K562 (cell line): Measurements from ENCODE around the gene OSBPL10. TPM values are rescaled to one million over a fixed set of nuclear protein-coding genes. Genes with fewer than 3 reads are reported as not detected.

Experiments used
- ATAC-seq: fragments of 200-7000 bp; cut with Tn5 transposase; 3 replicates; pipeline ENCODE4 v1.9.1; 2020; ENCODE audit warnings: moderate library complexity
- BruUV-seq: library from RNA; stranded (reverse); fragments of 400-500 nt; replicated peaks from 2 replicates; lab custom pipeline; 2021; lab: Mats Ljungman, UMichigan
- CTCF ChIA-PET: fragments of 300-600 bp; formaldehyde crosslinking; extraction: SDS; loops from one replicate; lab custom pipeline; 2021; ENCODE audit warnings: low intra/inter-chr PET ratio; lab: Yijun Ruan, JAX
- POLR2A ChIA-PET: fragments of 300-600, 350-650 bp; sonication (Branson Sonifier 250); formaldehyde crosslinking; extraction: SDS; loops from one replicate; lab custom pipeline; 2021; ENCODE audit warnings: antibody characterized with exemption, inconsistent platforms; lab: Yijun Ruan, JAX
- DNase-seq, 4 experiments: peaks; one replicate each; pipeline versions ENCODE4 v3.0.0 to v3.0.0-alpha.2; 2011 to 2018; ENCODE audit warnings: low spot score in 3 of 4, mixed read lengths in 3 of 4; ENCODE audit errors: extremely low read depth in 1 of 4
- FAIRE-seq: peaks from 2 replicates; lab custom pipeline; 2011; peaks lifted over from hg19 to GRCh38; lab: Jason Lieb, UNC
- H2AFZ ChIP-seq: 2 replicates; pipeline ENCODE4 v1.6.0; 2011; ENCODE audit warnings: low read depth, low read length, control low read depth, inconsistent platforms
- H3K27ac ChIP-seq: fragments of 200-600 bp; 3 replicates; pipeline ENCODE4 v1.8.0; 2011; ENCODE audit warnings: low read depth, mild to moderate bottlenecking, control low read depth, inconsistent platforms, low read length, moderate library complexity, mixed read lengths; ENCODE audit errors: extremely low read depth
- H3K27me3 ChIP-seq, 2 experiments: fragments of 300-600 bp in 1 of 2; 2 replicates in 1 of 2; 3 replicates in 1 of 2; pipeline versions ENCODE4 v1.6.0 to v1.8.0; 2011; ENCODE audit warnings: inconsistent platforms in 2 of 2, low read length in 2 of 2, mild to moderate bottlenecking in 1 of 2, mixed read lengths in 1 of 2, moderate library complexity in 1 of 2; ENCODE audit not compliant: control insufficient read depth in 2 of 2, insufficient read depth in 2 of 2
- H3K36me3 ChIP-seq: fragments of 300-600 bp; 3 replicates; pipeline ENCODE4 v1.8.0; 2011; ENCODE audit warnings: mild to moderate bottlenecking, low read length, inconsistent platforms; ENCODE audit not compliant: control insufficient read depth, insufficient read depth
- H3K4me1 ChIP-seq, 2 experiments: fragments of 200-600 bp in 1 of 2; replicated peaks in 1 of 2; 2 replicates in 1 of 2; 3 replicates in 1 of 2; pipeline versions ENCODE4 v1.5.1 to v1.8.0; 2011; ENCODE audit warnings: inconsistent platforms in 2 of 2, low read length in 2 of 2, mild to moderate bottlenecking in 1 of 2, mixed read lengths in 1 of 2, moderate library complexity in 1 of 2; ENCODE audit not compliant: control insufficient read depth in 2 of 2, insufficient read depth in 2 of 2
- H3K4me2 ChIP-seq: 2 replicates; pipeline ENCODE4 v1.6.1; 2011; ENCODE audit warnings: low read length, control low read depth, inconsistent platforms, mixed read lengths; ENCODE audit not compliant: insufficient read depth
- H3K4me3 ChIP-seq: fragments of 200-600 bp; sonication (generic), shearing (Covaris generic); 2 replicates; pipeline ENCODE4 v1.5.1; 2016; ENCODE audit warnings: control low read depth, inconsistent platforms
- H3K79me2 ChIP-seq: fragments of 200-600 bp; 3 replicates; pipeline ENCODE4 v1.8.0; 2011; ENCODE audit warnings: low read length, inconsistent platforms; ENCODE audit not compliant: control insufficient read depth, insufficient read depth
- H3K9ac ChIP-seq, 2 experiments: 2 replicates each; pipeline versions ENCODE4 v1.6.0 to v1.6.1; 2011; ENCODE audit warnings: low read depth in 2 of 2, low read length in 2 of 2, control low read depth in 1 of 2, inconsistent platforms in 1 of 2, mild to moderate bottlenecking in 1 of 2, mixed read lengths in 1 of 2; ENCODE audit not compliant: insufficient read depth in 1 of 2
- H3K9me1 ChIP-seq: one replicate; pipeline ENCODE4 v1.6.0; 2011; ENCODE audit warnings: inconsistent platforms, mild to moderate bottlenecking, low read length, moderate library complexity; ENCODE audit not compliant: control insufficient read depth, insufficient read depth
- H3K9me3 ChIP-seq: replicated peaks from 2 replicates; pipeline ENCODE4 v1.5.1; 2011; ENCODE audit warnings: low read depth, low read length, inconsistent platforms; ENCODE audit not compliant: control insufficient read depth, insufficient read depth
- H4K20me1 ChIP-seq: replicated peaks from 2 replicates; pipeline ENCODE4 v1.6.1; 2011; ENCODE audit warnings: low read length, inconsistent platforms, mixed read lengths; ENCODE audit not compliant: control insufficient read depth, insufficient read depth
- DIDO1 ChIP-seq: fragments of 450-650 bp; IDR thresholded peaks from 2 replicates; pipeline ENCODE4 v1.6.1; 2016; ENCODE audit warnings: low read depth, missing biosample characterization, missing genetic modification characterization
- ETS1 ChIP-seq: conservative IDR thresholded peaks from 2 replicates; pipeline ENCODE4 v1.6.1; 2011; ENCODE audit warnings: low read depth, mild to moderate bottlenecking, low read length; ENCODE audit not compliant: control insufficient read depth
- GATA2 ChIP-seq: sonication (generic); formaldehyde crosslinking; IDR thresholded peaks from 2 replicates; pipeline ENCODE4 v1.4.0; 2020; ENCODE audit warnings: mild to moderate bottlenecking, missing genetic modification reagents
- IFI16 ChIP-seq: fragments of 250-450 bp; sonication (Bioruptor Pico); IDR thresholded peaks from 2 replicates; pipeline ENCODE4 v2.1.2; 2022; ENCODE audit warnings: mild to moderate bottlenecking, inconsistent platforms
- SIX5 ChIP-seq, 2 experiments: IDR thresholded peaks; 2 replicates each; pipeline ENCODE4 v1.6.1; 2011; ENCODE audit warnings: low read length in 2 of 2, borderline replicate concordance in 1 of 2, low read depth in 1 of 2, mild to moderate bottlenecking in 1 of 2, moderate library complexity in 1 of 2; ENCODE audit not compliant: insufficient read depth in 1 of 2
- TAF1 ChIP-seq: IDR thresholded peaks from 2 replicates; pipeline ENCODE4 v1.6.1; 2011; ENCODE audit warnings: mild to moderate bottlenecking, low read length, moderate library complexity; ENCODE audit not compliant: insufficient read depth, control insufficient read depth, severe bottlenecking; ENCODE audit errors: extremely low read depth
- TCF7L2 ChIP-seq: fragments of 150-350 bp; IDR thresholded peaks from 2 replicates; pipeline ENCODE4 v1.6.1; 2016; ENCODE audit warnings: low read depth, mild to moderate bottlenecking, low read length, moderate library complexity
- ZBTB17 ChIP-seq: fragments of 450-650 bp; formaldehyde crosslinking; IDR thresholded peaks from 2 replicates; pipeline ENCODE4 v1.4.0; 2020; ENCODE audit warnings: mild to moderate bottlenecking
- ZNF165 ChIP-seq: fragments of 250-450 bp; sonication (Bioruptor Pico); IDR thresholded peaks from 2 replicates; pipeline ENCODE4 v1.4.0; 2020; ENCODE audit warnings: borderline replicate concordance
- ZNF217 ChIP-seq: sonication (generic); formaldehyde crosslinking; IDR thresholded peaks from 2 replicates; pipeline ENCODE4 v1.8.0; 2022; ENCODE audit warnings: mild to moderate bottlenecking, missing genetic modification reagents
- ZNF444 ChIP-seq: fragments of 250-450 bp; sonication (Bioruptor Pico); IDR thresholded peaks from 2 replicates; pipeline ENCODE4 v1.4.0; 2020; ENCODE audit warnings: mild to moderate bottlenecking, moderate library complexity
- ZNF609 ChIP-seq: sonication (generic); formaldehyde crosslinking; IDR thresholded peaks from 2 replicates; pipeline ENCODE4 v1.8.1; 2023; ENCODE audit warnings: missing genetic modification reagents, mild to moderate bottlenecking, borderline replicate concordance
- WGBS: fragments of 100-300 bp; shearing (Covaris generic); methylation state at CpG from one replicate; pipeline ENCODE4 v1.1.6; 2016; ENCODE audit warnings: low coverage, mixed read lengths; ENCODE audit not compliant: insufficient coverage; ENCODE audit errors: missing lambda C conversion rate; 5-methylcytosine and 5-hydroxymethylcytosine counted together
- in situ Hi-C: fragments of 300-500 bp; cut with MboI; formaldehyde crosslinking; loops from 4 replicates; pipeline ENCODE4 v1.15.0; 2018; ENCODE audit warnings: inconsistent platforms, mixed read lengths
- intact Hi-C: fragments of 100-400 bp; cut with micrococcal nuclease; formaldehyde crosslinking; loops from 2 replicates; pipeline ENCODE4 v1.14.2; 2022
- polyA plus RNA-seq, 8 experiments: library from polyadenylated mRNA; depleted of rRNA in 4 of 8; stranded (reverse) in 5 of 8; unstranded in 3 of 8; fragments of >200 nt; fragmentation: Nextera tagmentation in 2 of 8; fragmentation: Illumina TruSeq in 1 of 8; extraction: Ambion mirVana in 2 of 8; extraction: Trizol in 1 of 8; gene quantifications; 2 replicates each; pipeline versions ENCODE4 v1.2.1 to v1.2.3, GENCODE V29; 2011 to 2014; ENCODE audit warnings: inconsistent platforms in 1 of 8, missing spikeins in 1 of 8
- total RNA-seq, 7 experiments: library from RNA; depleted of rRNA in 6 of 7; stranded (reverse); fragments of >200 nt in 6 of 7; fragmentation: Illumina TruSeq in 2 of 7; extraction: Trizol in 2 of 7; gene quantifications; 2 replicates each; pipeline versions ENCODE4 v1.2.1 to v1.2.3, GENCODE V29; 2011 to 2021; ENCODE audit warnings: low replicate concordance in 1 of 7
- TF ChIP-seq, protein P1 (sequence below): fragments of 250-450 bp; sonication (Bioruptor Pico); IDR thresholded peaks from 2 replicates; pipeline ENCODE4 v1.8.0; 2021; ENCODE audit warnings: mild to moderate bottlenecking, moderate library complexity

The OSBPL10 gene
- total and polyA plus RNA-seq, 9 of the 15 experiments (the other 6 are each of a cell fraction or from before 2014, with no cell fraction given) = 0.03 to 0.19 (median 0.14) TPM; not detected in 2

DNA sequence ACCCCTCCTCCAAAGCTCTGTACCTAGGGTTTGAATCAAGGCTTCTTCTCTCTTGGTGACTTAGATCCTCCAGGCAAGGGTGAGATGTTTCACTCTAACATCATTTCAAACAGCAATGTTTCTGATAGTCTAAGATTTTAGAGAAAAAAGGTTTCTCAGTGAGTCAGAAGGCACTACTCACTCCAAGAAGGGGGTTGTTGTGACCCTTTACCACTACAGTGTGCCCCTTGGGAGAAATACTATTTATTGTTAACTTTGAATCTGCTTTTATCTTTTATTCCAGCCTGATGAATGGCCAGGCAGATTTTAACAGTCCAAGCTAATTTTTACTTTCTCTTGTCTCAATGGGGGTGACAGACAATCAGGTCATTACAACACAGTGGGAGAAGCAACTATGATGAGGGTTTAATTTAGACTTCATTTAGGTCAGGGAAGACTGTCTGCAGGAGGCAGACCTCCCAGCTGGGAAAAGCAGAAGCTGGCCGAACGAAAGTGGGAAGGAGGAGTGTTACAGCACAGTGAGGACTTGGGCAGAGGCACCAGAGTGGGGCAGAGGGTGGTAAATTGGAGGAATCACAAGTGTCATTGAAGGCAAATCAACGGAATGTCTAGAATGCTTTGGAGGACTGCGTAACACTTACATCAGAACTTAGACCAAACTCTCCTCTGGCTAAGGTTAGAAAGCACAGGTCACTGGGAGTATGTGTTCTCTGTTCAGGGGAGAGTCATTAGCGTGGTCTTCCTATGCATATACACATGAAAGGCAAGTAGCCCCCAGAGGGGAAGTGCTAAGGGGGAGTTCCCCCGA lies 21.7 kb upstream of the OSBPL10 start:
- ChIA-PET POLR2A (interaction anchor here (0.6 kb wide), 1 partner anchor 269 kb away, joined by 3 read pairs; no protein-coding TSS in a partner anchor), CTCF (interaction anchor here (0.6 kb wide), 1 partner anchor 11 kb away, joined by 4 read pairs; no protein-coding TSS in a partner anchor)
- TF ChIP-seq ETS1 (no peak), ZNF165 (CRISPR knock-in tag) (no peak), DIDO1 (no peak), ZNF217 (CRISPR knock-in tag) (no peak), IFI16 (no peak), TAF1 (no peak), ZNF609 (CRISPR knock-in tag) (no peak), ZNF444 (CRISPR knock-in tag) (no peak), TCF7L2 (no peak), ZBTB17 (CRISPR knock-in tag) (no peak), SIX5 (IDR thresholded peaks at IDR 0.05; ENCODE audit: borderline replicate concordance in 1 of 2, insufficient read depth in 1 of 2, low read depth in 1 of 2, low read length in 2 of 2) (no peak), GATA2 (CRISPR knock-in tag) (no peak)
- TF ChIP-seq, protein P1, sequence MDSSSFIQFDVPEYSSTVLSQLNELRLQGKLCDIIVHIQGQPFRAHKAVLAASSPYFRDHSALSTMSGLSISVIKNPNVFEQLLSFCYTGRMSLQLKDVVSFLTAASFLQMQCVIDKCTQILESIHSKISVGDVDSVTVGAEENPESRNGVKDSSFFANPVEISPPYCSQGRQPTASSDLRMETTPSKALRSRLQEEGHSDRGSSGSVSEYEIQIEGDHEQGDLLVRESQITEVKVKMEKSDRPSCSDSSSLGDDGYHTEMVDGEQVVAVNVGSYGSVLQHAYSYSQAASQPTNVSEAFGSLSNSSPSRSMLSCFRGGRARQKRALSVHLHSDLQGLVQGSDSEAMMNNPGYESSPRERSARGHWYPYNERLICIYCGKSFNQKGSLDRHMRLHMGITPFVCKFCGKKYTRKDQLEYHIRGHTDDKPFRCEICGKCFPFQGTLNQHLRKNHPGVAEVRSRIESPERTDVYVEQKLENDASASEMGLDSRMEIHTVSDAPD (CRISPR knock-in tag) = no peak
- Histone ChIP-seq H3K9me1 (no peaks in the 10 kb centered on the region), H4K20me1 (no peaks in the 10 kb centered on the region), H3K4me2 (no peak overlapping the region), H3K79me2 (no peaks in the 10 kb centered on the region), H3K9ac (no peak overlapping the region), H3K27me3 (peaks cover 2% of the 10 kb centered on the region in 2 experiments; a peak in 2 of 5 replicates), H2AFZ (no peak overlapping the region), H3K4me3 (no peak overlapping the region), H3K36me3 (no peaks in the 10 kb centered on the region), H3K27ac (no peak overlapping the region), H3K4me1 (no peaks in the 10 kb centered on the region; a peak in 1 of 5 replicates), H3K9me3 (no peaks in the 10 kb centered on the region)
- no TSS peak for BruUV-seq
- 0% methylated on average over 6 of the region's 6 CpGs for WGBS
- in situ Hi-C loops (no loop called here), intact Hi-C loops (no loop called here)
- FAIRE-seq (no peak), DNase-seq (no peak), ATAC-seq (no peak)
